GM12891 (cell line): ENCODE data around the gene MACO1.

Experiments
- PAX5 ChIP-seq: IDR thresholded peaks from 2 replicates; pipeline ENCODE4 v1.6.1; 2011; ENCODE audit warnings: low read length, moderate library complexity, mild to moderate bottlenecking; ENCODE audit not compliant: insufficient read depth, severe bottlenecking
- POLR2A ChIP-seq: IDR thresholded peaks from 2 replicates; pipeline ENCODE4 v1.6.1; 2011; ENCODE audit warnings: low read depth, low read length, control low read depth
- POLR2AphosphoS5 ChIP-seq: IDR thresholded peaks from 2 replicates; pipeline ENCODE4 v1.6.1; 2011; ENCODE audit warnings: low read depth, low read length, control low read depth
- POU2F2 ChIP-seq: IDR thresholded peaks from 2 replicates; pipeline ENCODE4 v1.6.1; 2011; ENCODE audit warnings: low read depth, mild to moderate bottlenecking, control low read depth, low read length, moderate library complexity
- SPI1 ChIP-seq: IDR thresholded peaks from 2 replicates; pipeline ENCODE4 v1.6.1; 2011; ENCODE audit warnings: low read depth, low read length, control low read depth
- TAF1 ChIP-seq: IDR thresholded peaks from 2 replicates; pipeline ENCODE4 v1.6.1; 2011; ENCODE audit warnings: low read depth, low read length, control low read depth

GRCh38 chr1:25439287-25439686 lies 8.6 kb downstream of the MACO1 start:
- TF ChIP-seq POLR2A (no peak), TAF1 (no peak), POLR2AphosphoS5 (no peak), SPI1 (no peak), POU2F2 (no peak), PAX5 (no peak)
